ENCODE measurements around the gene VPS4A. TPM values are rescaled to one million over a fixed set of nuclear protein-coding genes. Genes with fewer than 3 reads are reported as not detected.

VPS4A gene
- total RNA-seq, 1 donor from 2014 or later = 38.1 TPM

GRCh38 chr16:69325784-69326171, 14.6 kb downstream of the VPS4A start:
- H3K36me3 ChIP-seq (ENCODE audit: control insufficient read depth, insufficient read depth, low read length) = peaks cover 12% of the 10 kb centered on the region
- no peak overlapping the region for H3K4me3 ChIP-seq (ENCODE audit: low read depth, low read length)
- no peak for DNase-seq (ENCODE audit: low read depth)
- TF ChIP-seq, protein P1, sequence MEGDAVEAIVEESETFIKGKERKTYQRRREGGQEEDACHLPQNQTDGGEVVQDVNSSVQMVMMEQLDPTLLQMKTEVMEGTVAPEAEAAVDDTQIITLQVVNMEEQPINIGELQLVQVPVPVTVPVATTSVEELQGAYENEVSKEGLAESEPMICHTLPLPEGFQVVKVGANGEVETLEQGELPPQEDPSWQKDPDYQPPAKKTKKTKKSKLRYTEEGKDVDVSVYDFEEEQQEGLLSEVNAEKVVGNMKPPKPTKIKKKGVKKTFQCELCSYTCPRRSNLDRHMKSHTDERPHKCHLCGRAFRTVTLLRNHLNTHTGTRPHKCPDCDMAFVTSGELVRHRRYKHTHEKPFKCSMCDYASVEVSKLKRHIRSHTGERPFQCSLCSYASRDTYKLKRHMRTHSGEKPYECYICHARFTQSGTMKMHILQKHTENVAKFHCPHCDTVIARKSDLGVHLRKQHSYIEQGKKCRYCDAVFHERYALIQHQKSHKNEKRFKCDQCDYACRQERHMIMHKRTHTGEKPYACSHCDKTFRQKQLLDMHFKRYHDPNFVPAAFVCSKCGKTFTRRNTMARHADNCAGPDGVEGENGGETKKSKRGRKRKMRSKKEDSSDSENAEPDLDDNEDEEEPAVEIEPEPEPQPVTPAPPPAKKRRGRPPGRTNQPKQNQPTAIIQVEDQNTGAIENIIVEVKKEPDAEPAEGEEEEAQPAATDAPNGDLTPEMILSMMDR (IDR thresholded peaks at IDR 0.05; ENCODE audit: insufficient read depth, low read length, poor library complexity, severe bottlenecking) = no peak
- no peaks in the 10 kb centered on the region for H3K27me3 ChIP-seq (ENCODE audit: control insufficient read depth, insufficient read depth, low read length)

DNA sequence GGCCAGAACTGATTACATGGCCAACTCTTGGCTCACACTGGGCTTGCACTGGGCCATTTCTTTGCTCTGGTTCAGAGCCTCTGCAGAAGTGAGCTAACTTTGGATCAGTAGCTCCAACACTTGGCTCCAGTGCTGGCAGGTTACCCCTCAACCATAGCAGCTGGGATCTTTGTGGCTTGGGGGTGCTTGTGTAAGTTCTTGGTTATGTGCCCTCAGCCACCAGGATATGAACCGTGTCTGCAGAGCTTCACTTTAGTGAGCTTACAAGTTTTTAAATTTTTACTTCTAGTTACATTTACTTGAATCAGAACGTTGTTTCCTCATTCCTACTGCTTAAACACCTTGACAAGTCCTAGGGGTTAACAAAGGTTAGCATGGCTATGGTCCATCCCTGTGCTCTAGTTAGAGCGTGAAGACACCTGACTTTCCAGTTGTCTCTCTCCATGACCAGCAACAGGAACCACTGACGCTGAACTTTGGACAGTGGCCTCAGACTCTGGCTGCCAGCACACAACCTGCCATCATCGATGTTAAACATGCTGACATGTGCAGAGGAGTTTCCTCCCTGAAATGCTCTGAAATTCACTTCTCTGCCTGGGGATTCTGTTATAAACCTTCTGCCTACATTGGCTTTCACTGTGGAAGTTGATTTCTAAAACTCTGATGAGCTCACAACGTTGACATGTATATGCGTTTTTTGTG, 15.2 kb downstream of the VPS4A start:
- Histone ChIP-seq H3K4me3 (ENCODE audit: low read depth, low read length) (no peak overlapping the region), H3K27me3 (ENCODE audit: control insufficient read depth, insufficient read depth, low read length) (no peaks in the 10 kb centered on the region), H3K36me3 (ENCODE audit: control insufficient read depth, insufficient read depth, low read length) (peaks cover 12% of the 10 kb centered on the region)
- TF ChIP-seq, protein P1 (IDR thresholded peaks at IDR 0.05; ENCODE audit: insufficient read depth, low read length, poor library complexity, severe bottlenecking) = no peak
- no peak for DNase-seq (ENCODE audit: low read depth)

DNA sequence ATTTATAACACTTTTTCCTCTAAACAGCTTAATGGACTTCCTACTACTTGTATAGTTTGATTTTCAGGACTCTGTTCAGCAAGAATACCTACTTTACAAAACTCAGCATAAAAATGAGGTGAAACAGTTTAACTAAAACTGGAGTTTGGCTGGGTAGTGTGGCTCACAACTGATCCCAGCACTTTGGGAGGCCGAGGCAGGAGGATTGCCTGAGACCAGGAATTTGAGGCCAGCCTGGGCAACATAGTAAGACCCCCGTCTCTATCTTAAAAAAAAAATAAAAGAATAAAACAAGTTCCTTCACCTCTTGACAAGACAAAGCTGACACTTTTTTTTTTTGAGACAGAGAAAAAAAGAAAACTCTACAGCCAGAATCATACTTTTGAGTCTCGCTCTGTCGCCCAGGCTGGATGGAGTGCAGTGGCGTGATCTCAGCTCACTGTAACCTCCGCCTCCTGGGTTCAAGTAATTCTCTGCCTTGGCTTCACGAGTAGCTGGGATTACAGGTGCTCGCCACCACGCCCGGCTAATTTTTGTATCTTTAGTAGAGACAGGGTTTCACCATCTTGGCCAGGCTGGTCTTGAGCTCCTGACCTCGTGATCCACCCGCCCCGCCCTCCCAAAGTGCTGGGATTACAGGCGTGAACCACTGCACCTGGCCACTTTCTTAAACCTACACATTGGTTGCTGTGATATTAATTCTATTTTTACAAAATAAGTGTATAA, 16.6 kb downstream of the VPS4A start:
- DNase-seq (ENCODE audit: low read depth) = no peak
- Histone ChIP-seq H3K36me3 (ENCODE audit: control insufficient read depth, insufficient read depth, low read length) (peaks cover 4% of the 10 kb centered on the region), H3K27me3 (ENCODE audit: control insufficient read depth, insufficient read depth, low read length) (no peaks in the 10 kb centered on the region), H3K4me3 (ENCODE audit: low read depth, low read length) (no peak overlapping the region)
- TF ChIP-seq, protein P1 (IDR thresholded peaks at IDR 0.05; ENCODE audit: insufficient read depth, low read length, poor library complexity, severe bottlenecking) = no peak

- DNase-seq (ENCODE audit: low read depth) = no peak
- TF ChIP-seq, protein P1 (IDR thresholded peaks at IDR 0.05; ENCODE audit: insufficient read depth, low read length, poor library complexity, severe bottlenecking) = no peak
- H3K36me3 ChIP-seq (ENCODE audit: control insufficient read depth, insufficient read depth, low read length) = peaks cover 2% of the 10 kb centered on the region
- H3K27me3 ChIP-seq (ENCODE audit: control insufficient read depth, insufficient read depth, low read length) = no peaks in the 10 kb centered on the region
- no peak overlapping the region for H3K4me3 ChIP-seq (ENCODE audit: low read depth, low read length)
Measured at GRCh38 chr16:69328854-69329316, 17.7 kb downstream of the VPS4A start.

DNA sequence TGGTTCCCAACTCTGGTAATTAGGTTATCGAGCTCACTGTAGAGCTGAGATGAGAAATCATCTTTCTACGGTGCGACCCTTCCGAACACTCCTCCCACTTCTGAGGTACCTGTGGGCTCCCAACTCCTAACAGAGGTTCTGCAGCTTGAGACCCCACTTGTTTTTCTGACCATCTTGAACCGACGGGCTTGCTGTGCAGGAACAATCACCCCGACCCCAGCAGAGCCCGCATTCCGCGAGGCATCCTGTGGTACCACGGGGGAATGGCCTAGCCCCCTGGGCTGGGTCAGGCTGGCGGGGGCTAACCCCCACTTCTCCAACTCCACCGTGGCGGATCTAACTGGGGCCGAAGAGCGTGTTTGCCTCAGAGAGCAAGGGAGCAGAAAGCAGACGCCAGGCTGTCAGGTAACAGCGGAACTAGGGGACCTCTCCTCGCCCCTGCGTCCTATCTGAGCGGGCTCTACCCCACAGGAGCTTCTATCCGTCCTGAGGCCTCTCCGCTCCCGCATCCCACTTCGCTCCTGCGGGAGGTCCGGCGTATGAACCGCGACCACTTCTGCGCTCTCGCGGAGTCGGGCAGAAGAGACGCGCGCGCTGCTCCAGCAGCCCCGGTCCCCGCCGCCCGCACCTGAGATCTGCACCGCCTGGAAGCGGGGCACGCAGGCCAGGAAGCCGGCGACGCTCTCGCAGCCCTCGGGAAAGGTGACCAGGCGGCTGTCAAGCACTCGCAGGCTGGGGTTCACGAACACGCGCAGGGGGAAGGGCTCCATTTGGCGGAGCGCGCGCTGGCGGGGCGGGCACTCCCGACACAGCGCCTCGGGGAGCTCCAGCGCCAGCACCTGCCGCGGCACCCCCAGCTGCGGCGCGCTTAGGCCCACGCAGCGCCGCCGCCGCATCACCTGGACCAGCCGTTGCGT, 18.5 kb downstream of the VPS4A start:
- no peak for DNase-seq (ENCODE audit: low read depth)
- Histone ChIP-seq H3K36me3 (ENCODE audit: control insufficient read depth, insufficient read depth, low read length) (peaks cover 1% of the 10 kb centered on the region), H3K27me3 (ENCODE audit: control insufficient read depth, insufficient read depth, low read length) (no peaks in the 10 kb centered on the region), H3K4me3 (ENCODE audit: low read depth, low read length) (peak overlapping the region; percentile 60)
- TF ChIP-seq, protein P1 (IDR thresholded peaks at IDR 0.05; ENCODE audit: insufficient read depth, low read length, poor library complexity, severe bottlenecking) = no peak

Data from kidney epithelial cell (primary cell).